Upper lobe of left lung (tissue), 6 donors: Measurements from ENCODE around the gene KAT6B. TPM values are rescaled to one million over a fixed set of nuclear protein-coding genes. Genes with fewer than 3 reads are reported as not detected.

Experiments
- ATAC-seq, 2 donors: fragments of 200-7000 bp; cut with Tn5 transposase; one replicate each; pipeline ENCODE4 v1.9.1; 2022; ENCODE audit warnings: mild to moderate bottlenecking in 2 of 2, moderate library complexity in 2 of 2; ENCODE audit not compliant: low FRiP score in 2 of 2
- DNase-seq, 2 donors: peaks; one replicate each; pipeline ENCODE4 v3.0.0-alpha.2; 2019 to 2020
- H3K27ac ChIP-seq, 4 donors: fragments of 200-600 bp; sonication (generic); one replicate each; pipeline ENCODE4 v1.5.1; 2016 to 2019
- H3K27me3 ChIP-seq, 4 donors: fragments of 200-600 bp; sonication (generic); one replicate each; pipeline ENCODE4 v1.5.1; 2017 to 2019
- H3K36me3 ChIP-seq, 4 donors: fragments of 200-600 bp; sonication (generic); one replicate each; pipeline ENCODE4 v1.5.1; 2016 to 2019
- H3K4me1 ChIP-seq, 4 donors: fragments of 200-600 bp; sonication (generic); one replicate each; pipeline ENCODE4 v1.5.1; 2018 to 2019
- H3K4me3 ChIP-seq, 4 donors: fragments of 200-600 bp; sonication (generic); one replicate each; pipeline ENCODE4 v1.5.1; 2017 to 2019; ENCODE audit warnings: mild to moderate bottlenecking in 2 of 4, moderate library complexity in 1 of 4
- H3K9me3 ChIP-seq, 4 donors: fragments of 200-600 bp; sonication (generic); one replicate each; pipeline ENCODE4 v1.5.1; 2018 to 2019
- EP300 ChIP-seq, 4 donors: sonication (generic); formaldehyde crosslinking; IDR thresholded peaks; one replicate each; pipeline ENCODE4 v1.5.1; 2017; ENCODE audit warnings: antibody characterized with exemption in 4 of 4, control low read depth in 2 of 4
- POLR2A ChIP-seq, 4 donors: fragments of 450-650 bp; IDR thresholded peaks; one replicate each; pipeline ENCODE4 v1.5.1; 2016 to 2017; ENCODE audit warnings: antibody characterized with exemption in 4 of 4, mild to moderate bottlenecking in 2 of 4
- POLR2AphosphoS5 ChIP-seq, 2 donors: sonication (generic); formaldehyde crosslinking; IDR thresholded peaks; one replicate each; pipeline ENCODE4 v1.5.1; 2017; ENCODE audit warnings: antibody characterized with exemption in 2 of 2
- WGBS, 2 donors: methylation state at CpG; one replicate each; pipeline ENCODE4 v1.1.5; 2017 to 2018; 5-methylcytosine and 5-hydroxymethylcytosine counted together
- total RNA-seq, 6 donors: library from RNA; depleted of rRNA in 4 of 6; stranded (reverse); fragments of >200 nt in 4 of 6; gene quantifications; one replicate each; pipeline versions ENCODE4 v1.1.0 to v1.2.1, GENCODE V29; 2016 to 2021
- TF ChIP-seq, protein P1 (sequence below), 6 experiments: fragments of 450-650 bp in 4 of 6; fragments of 200-600 bp in 2 of 6; sonication (generic) in 2 of 6; IDR thresholded peaks; one replicate each; pipeline ENCODE4 v1.5.1; 2016 to 2019; ENCODE audit warnings: antibody characterized with exemption in 6 of 6
- donor health status: DM: no; HTN: no; CAD: no; lungs with moderate emphysema.
- donor health status: DM: no; HTN: yes; CAD: no; lungs with severe emphysema.

Gene KAT6B
- total RNA-seq, 6 donors from 2014 or later, result 35.2 to 78.4 (median 38.0) TPM

DNA sequence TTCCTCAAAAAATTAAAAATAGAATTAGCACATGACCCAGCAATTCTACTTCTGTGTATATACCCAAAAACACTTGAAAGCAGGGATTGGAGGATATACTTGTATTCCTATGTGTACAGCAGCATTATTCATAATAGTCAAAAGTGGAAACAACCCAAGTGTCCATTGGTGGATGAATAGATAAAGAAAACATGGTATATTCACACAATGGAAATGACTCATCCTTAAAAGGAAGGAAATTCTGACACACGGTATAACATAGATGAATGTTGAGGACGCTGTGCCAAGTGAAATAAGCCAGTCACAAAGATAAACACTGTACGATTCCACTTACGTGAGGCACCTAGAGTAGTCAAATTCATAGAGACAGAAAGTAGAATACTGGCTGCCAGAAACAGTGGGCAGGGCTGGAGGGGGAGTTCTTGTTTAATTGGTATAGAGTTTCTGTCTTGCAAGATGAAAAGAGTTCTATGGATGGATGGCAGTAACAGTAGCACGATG, 26.6 kb upstream of the KAT6B start:
- DNase-seq (no peak), ATAC-seq (peak in 1 of 2 donors; percentile 37)
- 16 to 24% methylated on average over 5 of the region's 5 CpGs for WGBS, 2 donors

DNA sequence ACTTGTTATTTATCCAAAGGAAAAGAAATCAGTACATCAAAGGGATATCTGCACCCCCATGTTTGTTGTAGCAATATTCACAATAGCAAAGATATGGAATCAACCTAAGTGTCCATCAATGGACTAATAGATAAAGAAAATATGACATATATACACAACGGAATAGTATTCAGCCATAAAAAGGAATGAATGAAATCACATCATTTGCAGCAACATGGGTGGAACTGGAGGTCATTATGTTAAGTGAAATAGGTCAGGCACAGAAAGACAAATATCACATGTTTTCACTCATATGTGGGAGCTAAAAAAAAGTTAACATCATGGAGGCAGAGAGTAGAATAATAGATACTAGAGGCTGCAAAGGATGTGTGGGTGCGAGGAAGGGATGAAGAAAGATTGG, 25.0 kb upstream of the KAT6B start:
- peaks cover 0 to 5% (median 2%) of the 10 kb centered on the region in 4 donors for H3K4me1 ChIP-seq
- H3K4me3 ChIP-seq, result no peak overlapping the region
- 95 to 98% methylated on average over 2 of the region's 2 CpGs for whole genome bisulfite sequencing, 2 donors
- DNase-seq, result no peak
- no peak overlapping the region for H3K27ac ChIP-seq
- H3K36me3 ChIP-seq, result no peaks in the 10 kb centered on the region
- no peak for TF ChIP-seq POLR2A (IDR thresholded peaks at IDR 0.05)
- TF ChIP-seq, protein P1, sequence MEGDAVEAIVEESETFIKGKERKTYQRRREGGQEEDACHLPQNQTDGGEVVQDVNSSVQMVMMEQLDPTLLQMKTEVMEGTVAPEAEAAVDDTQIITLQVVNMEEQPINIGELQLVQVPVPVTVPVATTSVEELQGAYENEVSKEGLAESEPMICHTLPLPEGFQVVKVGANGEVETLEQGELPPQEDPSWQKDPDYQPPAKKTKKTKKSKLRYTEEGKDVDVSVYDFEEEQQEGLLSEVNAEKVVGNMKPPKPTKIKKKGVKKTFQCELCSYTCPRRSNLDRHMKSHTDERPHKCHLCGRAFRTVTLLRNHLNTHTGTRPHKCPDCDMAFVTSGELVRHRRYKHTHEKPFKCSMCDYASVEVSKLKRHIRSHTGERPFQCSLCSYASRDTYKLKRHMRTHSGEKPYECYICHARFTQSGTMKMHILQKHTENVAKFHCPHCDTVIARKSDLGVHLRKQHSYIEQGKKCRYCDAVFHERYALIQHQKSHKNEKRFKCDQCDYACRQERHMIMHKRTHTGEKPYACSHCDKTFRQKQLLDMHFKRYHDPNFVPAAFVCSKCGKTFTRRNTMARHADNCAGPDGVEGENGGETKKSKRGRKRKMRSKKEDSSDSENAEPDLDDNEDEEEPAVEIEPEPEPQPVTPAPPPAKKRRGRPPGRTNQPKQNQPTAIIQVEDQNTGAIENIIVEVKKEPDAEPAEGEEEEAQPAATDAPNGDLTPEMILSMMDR (IDR thresholded peaks at IDR 0.05), result no peak
- TF ChIP-seq EP300 (IDR thresholded peaks at IDR 0.05), result no peak
- no peak for TF ChIP-seq POLR2AphosphoS5 (IDR thresholded peaks at IDR 0.05)
- no peaks in the 10 kb centered on the region for H3K9me3 ChIP-seq
- ATAC-seq, result no peak
- no peaks in the 10 kb centered on the region for H3K27me3 ChIP-seq

More for the DNA sequence above, 26.6 kb upstream of the KAT6B start:
- TF ChIP-seq EP300 (IDR thresholded peaks at IDR 0.05) (peak in 2 of 4 donors; percentile 16 to 60), POLR2A (IDR thresholded peaks at IDR 0.05) (no peak), POLR2AphosphoS5 (IDR thresholded peaks at IDR 0.05) (peak in 1 of 2 donors; percentile 34)
- TF ChIP-seq, protein P1 (IDR thresholded peaks at IDR 0.05), result no peak
- Histone ChIP-seq H3K4me1 (peaks cover 0 to 5% (median 2%) of the 10 kb centered on the region in 4 donors), H3K4me3 (no peak overlapping the region), H3K27ac (no peak overlapping the region), H3K36me3 (no peaks in the 10 kb centered on the region), H3K27me3 (no peaks in the 10 kb centered on the region), H3K9me3 (no peaks in the 10 kb centered on the region)

DNA sequence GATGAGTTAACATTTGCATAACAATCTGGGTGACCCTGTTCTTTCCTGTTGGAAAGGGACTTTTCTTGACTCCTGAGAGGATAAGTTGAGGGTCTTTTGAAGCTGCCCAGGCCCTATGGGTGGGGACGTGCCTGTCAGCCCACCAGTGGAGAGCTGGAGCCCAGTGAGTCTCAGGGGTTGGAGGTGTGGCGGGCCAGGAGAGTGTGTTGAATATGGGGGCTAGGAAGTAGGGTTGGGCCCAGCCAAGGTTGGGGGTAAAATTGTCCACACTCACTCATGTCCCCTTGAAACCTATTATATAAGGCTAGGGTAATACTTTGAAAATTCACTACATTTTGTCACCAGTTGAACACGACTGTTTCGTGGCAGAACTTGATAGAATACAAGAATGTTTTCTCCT, 17.9 kb upstream of the KAT6B start:
- Histone ChIP-seq H3K36me3 (no peaks in the 10 kb centered on the region), H3K9me3 (no peaks in the 10 kb centered on the region), H3K27ac (no peak overlapping the region), H3K27me3 (no peaks in the 10 kb centered on the region), H3K4me3 (no peak overlapping the region), H3K4me1 (no peaks in the 10 kb centered on the region)
- DNase-seq (no peak), ATAC-seq (no peak)
- TF ChIP-seq POLR2AphosphoS5 (IDR thresholded peaks at IDR 0.05) (no peak), EP300 (IDR thresholded peaks at IDR 0.05) (no peak), POLR2A (IDR thresholded peaks at IDR 0.05) (no peak)
- TF ChIP-seq, protein P1 (IDR thresholded peaks at IDR 0.05), result no peak
- WGBS, 2 donors, result 94 to 97% methylated on average over 4 of the region's 4 CpGs

DNA sequence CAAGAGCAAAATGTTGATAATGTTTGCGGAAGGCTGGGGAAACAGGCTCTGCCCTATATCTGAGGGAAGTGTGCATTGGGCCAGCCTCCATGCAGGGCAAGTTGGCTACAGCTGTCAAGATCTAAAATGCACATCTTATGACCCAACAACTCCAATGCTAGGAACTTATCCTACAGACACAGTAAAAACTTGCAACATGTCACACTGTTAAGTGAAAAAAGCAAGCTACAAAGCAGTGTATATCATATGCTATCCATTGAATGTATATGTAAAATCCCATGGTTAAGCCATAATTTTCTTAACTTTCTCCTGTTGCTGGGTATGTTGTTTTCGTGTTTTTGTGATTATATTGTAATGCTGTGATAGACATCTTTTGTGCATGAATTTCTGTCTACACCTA, 16.3 kb upstream of the KAT6B start:
- ATAC-seq, result no peak
- 94 to 97% methylated on average over 2 of the region's 2 CpGs for WGBS, 2 donors
- no peaks in the 10 kb centered on the region for H3K9me3 ChIP-seq

More for the DNA sequence above, 16.3 kb upstream of the KAT6B start:
- no peaks in the 10 kb centered on the region for H3K27me3 ChIP-seq
- H3K27ac ChIP-seq, result no peak overlapping the region
- H3K4me1 ChIP-seq, result no peaks in the 10 kb centered on the region
- no peaks in the 10 kb centered on the region for H3K36me3 ChIP-seq
- TF ChIP-seq, protein P1 (IDR thresholded peaks at IDR 0.05), result no peak
- no peak for TF ChIP-seq POLR2A (IDR thresholded peaks at IDR 0.05)
- no peak for TF ChIP-seq POLR2AphosphoS5 (IDR thresholded peaks at IDR 0.05)
- no peak for TF ChIP-seq EP300 (IDR thresholded peaks at IDR 0.05)
- no peak for DNase-seq
- no peak overlapping the region for H3K4me3 ChIP-seq
